Activated naive CD4-positive, alpha-beta T cell treated with anti-CD3 and anti-CD28 coated beads for 36 hours (primary cell): Measurements from ENCODE around the gene DDX51. TPM values are rescaled to one million over a fixed set of nuclear protein-coding genes. Genes with fewer than 3 reads are reported as not detected.

Experiments used
- CTCF ChIA-PET: fragments of 350-600 bp; sonication (Branson Sonifier 250); formaldehyde crosslinking; loops from one replicate; lab custom pipeline; 2021; ENCODE audit warnings: antibody characterized with exemption; lab: Charles Lee
- DNase-seq: peaks from one replicate; pipeline ENCODE4 v3.0.0-alpha.2; 2020
- H3K27ac Mint-ChIP-seq: one replicate; pipeline ENCODE4 v1.8.0; 2021; ENCODE audit warnings: mild to moderate bottlenecking, mixed read lengths
- H3K27me3 Mint-ChIP-seq: one replicate; pipeline ENCODE4 v1.8.0; 2021; ENCODE audit warnings: low read depth, mixed read lengths
- H3K36me3 Mint-ChIP-seq: one replicate; pipeline ENCODE4 v1.8.0; 2021; ENCODE audit warnings: low read depth, mixed read lengths
- H3K4me1 Mint-ChIP-seq: one replicate; pipeline ENCODE4 v1.8.0; 2021; ENCODE audit warnings: low read depth, mixed read lengths
- H3K4me3 Mint-ChIP-seq: one replicate; pipeline ENCODE4 v1.8.0; 2021; ENCODE audit warnings: mild to moderate bottlenecking, moderate library complexity, mixed read lengths
- H3K9me3 Mint-ChIP-seq: one replicate; pipeline ENCODE4 v1.8.0; 2021; ENCODE audit warnings: mixed read lengths
- intact Hi-C: fragments of 100-400 bp; cut with micrococcal nuclease; formaldehyde crosslinking; loops from one replicate; pipeline ENCODE4 v1.15.1; 2023
- total RNA-seq, 2 experiments: library from RNA; stranded (reverse); gene quantifications; one replicate each; pipeline ENCODE4 v1.2.3, GENCODE V29; 2021

DDX51 gene
- total RNA-seq, 2 experiments from 2014 or later, result 18.8 to 20.0 TPM

GRCh38 chr12:132186208-132186856 lies 42.2 kb upstream of the DDX51 start:
- intact Hi-C loops, result no loop called here
- peaks cover 18% of the 10 kb centered on the region for H3K9me3 Mint-ChIP-seq
- no peak for DNase-seq
- peaks cover 31% of the 10 kb centered on the region for H3K4me1 Mint-ChIP-seq
- peak overlapping the region; percentile 76 for H3K4me3 Mint-ChIP-seq
- no peaks in the 10 kb centered on the region for H3K27me3 Mint-ChIP-seq
- H3K36me3 Mint-ChIP-seq, result peaks cover 5% of the 10 kb centered on the region
- H3K27ac Mint-ChIP-seq, result peak overlapping the region; percentile 90
- CTCF ChIA-PET, result interaction anchor here (1.0 to 1.3 kb wide), 2 partner anchors 33 kb away, joined by 4 read pairs; no protein-coding TSS in a partner anchor

- DNase-seq, result peak; percentile 60
- Mint-ChIP-seq H3K4me1 (peaks cover 29% of the 10 kb centered on the region), H3K9me3 (peaks cover 18% of the 10 kb centered on the region), H3K27ac (peak overlapping the region; percentile 90), H3K27me3 (no peaks in the 10 kb centered on the region), H3K36me3 (peaks cover 5% of the 10 kb centered on the region), H3K4me3 (peak overlapping the region; percentile 76)
- intact Hi-C loops, result no loop called here
- CTCF ChIA-PET, result interaction anchor here (1.0 kb wide), 1 partner anchor 32 kb away, joined by 4 read pairs; no protein-coding TSS in a partner anchor
Observed at GRCh38 chr12:132185705-132186104, 41.6 kb upstream of the DDX51 start.

DNA sequence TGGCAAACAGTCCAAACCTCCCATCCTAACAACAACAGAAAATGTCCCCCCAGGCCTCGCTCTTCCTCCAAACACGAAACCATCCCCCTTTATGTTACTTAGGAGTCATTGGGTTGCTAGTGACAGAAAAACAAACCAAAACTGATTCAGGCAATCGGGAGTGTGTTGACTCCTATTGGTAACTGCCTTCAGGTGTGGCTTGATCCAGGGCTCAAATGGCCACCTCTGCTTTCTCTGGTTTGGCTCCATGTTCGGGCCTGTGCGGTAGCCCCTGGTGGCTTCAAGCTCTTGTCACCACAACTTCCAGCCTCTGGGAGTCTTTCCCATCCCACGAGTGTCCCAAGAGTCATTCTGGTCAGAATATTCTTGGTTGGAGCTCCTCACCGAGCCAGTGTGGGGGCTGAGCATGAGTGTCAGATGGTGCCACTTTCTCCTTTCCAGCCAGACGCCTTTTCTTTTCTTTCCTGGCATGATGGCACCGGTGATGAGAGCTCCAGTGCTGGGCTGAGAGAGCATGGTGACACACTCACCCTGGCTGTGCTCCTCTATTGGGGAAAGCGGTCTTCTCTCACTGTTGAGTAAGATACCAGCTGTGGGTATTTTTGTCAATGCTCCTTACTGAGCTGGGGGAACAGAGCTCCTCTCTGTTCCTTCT lies 38.7 kb upstream of the DDX51 start:
- H3K9me3 Mint-ChIP-seq, result peaks cover 18% of the 10 kb centered on the region
- CTCF ChIA-PET, result interaction anchor here (0.5 kb wide), 1 partner anchor 201 kb away, joined by 3 read pairs; no protein-coding TSS in a partner anchor
- no peak overlapping the region for H3K4me3 Mint-ChIP-seq
- DNase-seq, result no peak
- H3K27me3 Mint-ChIP-seq, result no peaks in the 10 kb centered on the region
- H3K27ac Mint-ChIP-seq, result no peak overlapping the region
- H3K36me3 Mint-ChIP-seq, result peaks cover 5% of the 10 kb centered on the region
- H3K4me1 Mint-ChIP-seq, result peaks cover 40% of the 10 kb centered on the region
- intact Hi-C loops, result no loop called here

DNA sequence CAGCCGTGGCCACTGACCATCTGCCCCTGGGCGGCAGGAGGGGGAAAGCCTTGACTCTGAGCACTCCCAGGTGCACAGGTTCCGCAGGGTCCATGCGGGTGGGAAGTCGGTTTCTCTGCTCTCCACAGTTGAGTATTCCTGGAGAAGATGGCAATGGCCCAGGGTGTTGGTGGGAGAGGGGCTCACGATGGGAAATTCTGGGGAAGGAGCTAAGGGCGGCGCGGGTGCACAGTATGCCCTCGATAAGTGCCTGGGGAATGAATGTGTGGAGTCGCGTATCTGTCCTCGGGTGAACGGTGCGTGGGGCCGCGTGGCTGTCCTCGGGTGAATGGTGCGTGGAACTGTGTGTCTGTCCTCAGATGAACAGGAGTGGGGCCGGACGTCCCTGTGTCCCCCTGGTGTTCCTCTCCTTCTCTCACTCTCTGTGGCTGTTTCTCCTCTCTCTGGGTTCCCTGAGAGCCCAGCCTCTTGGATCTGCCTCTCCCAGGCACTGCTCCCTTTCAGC lies 38.1 kb upstream of the DDX51 start:
- Mint-ChIP-seq H3K9me3 (peaks cover 16% of the 10 kb centered on the region), H3K27ac (no peak overlapping the region), H3K36me3 (peaks cover 3% of the 10 kb centered on the region), H3K4me3 (no peak overlapping the region), H3K4me1 (peaks cover 37% of the 10 kb centered on the region), H3K27me3 (no peaks in the 10 kb centered on the region)
- DNase-seq, result no peak
- intact Hi-C loops, result no loop called here
- CTCF ChIA-PET, result no interaction called here

GRCh38 chr12:132181570-132182200 lies 37.6 kb upstream of the DDX51 start:
- Mint-ChIP-seq H3K27ac (no peak overlapping the region), H3K9me3 (peaks cover 16% of the 10 kb centered on the region), H3K4me3 (no peak overlapping the region), H3K27me3 (no peaks in the 10 kb centered on the region), H3K4me1 (peaks cover 34% of the 10 kb centered on the region), H3K36me3 (peaks cover 3% of the 10 kb centered on the region)
- intact Hi-C loops, result no loop called here
- CTCF ChIA-PET, result no interaction called here
- DNase-seq, result no peak

- H3K27me3 Mint-ChIP-seq, result no peaks in the 10 kb centered on the region
- no peak overlapping the region for H3K4me3 Mint-ChIP-seq
- peaks cover 16% of the 10 kb centered on the region for H3K9me3 Mint-ChIP-seq
- H3K27ac Mint-ChIP-seq, result no peak overlapping the region
- no peak for DNase-seq
- intact Hi-C loops, result no loop called here
- H3K4me1 Mint-ChIP-seq, result peaks cover 28% of the 10 kb centered on the region
- H3K36me3 Mint-ChIP-seq, result peaks cover 3% of the 10 kb centered on the region
- CTCF ChIA-PET, result no interaction called here
Observed at GRCh38 chr12:132180648-132181546, 36.8 kb upstream of the DDX51 start.

DNA sequence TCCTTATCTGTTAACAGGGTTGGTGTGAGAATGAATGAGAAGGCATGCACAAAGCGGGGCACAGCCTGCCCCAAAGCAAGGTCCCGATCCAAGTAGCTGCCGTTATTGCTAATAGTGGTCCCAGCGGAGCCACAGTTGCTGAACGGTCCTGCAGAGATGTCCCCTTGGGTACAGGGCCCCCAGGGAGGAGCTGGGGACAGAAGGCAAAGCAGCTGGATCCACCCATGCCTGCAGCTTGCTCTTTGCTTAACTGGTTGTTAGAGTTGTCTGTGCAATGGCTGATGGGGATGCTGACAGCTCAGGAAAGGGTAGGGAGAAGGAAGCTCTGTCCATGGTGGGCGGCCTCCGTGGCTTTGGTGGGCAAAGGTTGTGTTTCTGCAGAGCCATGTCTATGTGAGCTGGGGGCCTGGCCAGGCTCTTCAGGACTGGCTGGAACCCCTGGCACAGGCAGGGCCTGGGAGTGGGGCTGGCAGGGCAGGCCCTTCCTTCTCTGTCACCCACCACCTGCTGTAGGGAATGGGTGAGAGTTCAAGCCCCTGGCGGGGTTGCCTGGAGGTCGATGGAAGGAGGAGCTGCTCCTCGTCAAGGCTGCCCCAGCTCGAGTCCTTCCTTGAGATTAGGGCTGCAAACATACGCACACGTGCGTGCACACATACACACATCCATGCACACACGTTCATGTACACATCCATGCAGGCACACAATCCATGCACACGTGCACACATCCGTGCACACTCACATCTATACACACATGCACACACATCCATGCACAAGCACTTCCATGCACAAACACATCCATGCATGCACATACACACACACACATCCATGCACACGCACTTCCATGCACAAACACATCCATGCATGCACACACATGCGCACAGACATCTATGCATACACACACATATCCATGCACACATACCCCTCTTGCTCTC lies 35.6 kb upstream of the DDX51 start:
- CTCF ChIA-PET, result interaction anchor here (1.0 to 1.9 kb wide), 3 partner anchors 9 to 40 kb away, joined by 4 read pairs; no protein-coding TSS in a partner anchor
- peaks cover 9% of the 10 kb centered on the region for H3K9me3 Mint-ChIP-seq
- peaks cover 23% of the 10 kb centered on the region for H3K4me1 Mint-ChIP-seq
- no peak overlapping the region for H3K27ac Mint-ChIP-seq
- no peaks in the 10 kb centered on the region for H3K36me3 Mint-ChIP-seq
- no peaks in the 10 kb centered on the region for H3K27me3 Mint-ChIP-seq
- DNase-seq, result no peak
- intact Hi-C loops, result no loop called here
- H3K4me3 Mint-ChIP-seq, result no peak overlapping the region

GRCh38 chr12:132178801-132179401 lies 34.8 kb upstream of the DDX51 start:
- peaks cover 6% of the 10 kb centered on the region for H3K9me3 Mint-ChIP-seq
- DNase-seq, result peak; percentile 56
- no peaks in the 10 kb centered on the region for H3K36me3 Mint-ChIP-seq
- peaks cover 28% of the 10 kb centered on the region for H3K4me1 Mint-ChIP-seq
- no peaks in the 10 kb centered on the region for H3K27me3 Mint-ChIP-seq
- CTCF ChIA-PET, result interaction anchor here (0.8 to 1.9 kb wide), 3 partner anchors 9 to 117 kb away, joined by 3 to 4 read pairs (median 4); no protein-coding TSS in a partner anchor
- H3K27ac Mint-ChIP-seq, result no peak overlapping the region
- H3K4me3 Mint-ChIP-seq, result peak overlapping the region; percentile 61
- intact Hi-C loops, result loop anchor here (1.0 kb wide), 1 partner anchor 10 kb away; no protein-coding TSS in a partner anchor

DNA sequence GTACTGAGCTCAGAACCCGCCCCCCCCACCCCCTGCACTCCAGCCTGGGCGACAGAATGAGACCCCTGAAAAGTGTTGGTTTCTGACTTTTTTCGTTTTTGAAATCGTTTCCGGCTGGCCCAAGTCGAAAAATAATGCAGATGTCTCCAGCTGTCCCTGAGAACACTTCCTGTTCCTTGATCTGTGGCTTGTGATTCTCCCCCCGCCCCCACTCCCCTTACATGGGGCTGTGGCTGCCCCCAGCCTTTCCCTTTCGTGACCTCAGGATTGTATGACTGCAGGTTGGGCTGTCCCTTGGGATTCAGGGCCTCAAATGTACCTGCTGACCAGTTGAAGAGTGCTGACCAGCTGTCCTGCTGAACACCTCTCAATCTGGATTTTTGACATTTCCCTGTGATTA lies 34.2 kb upstream of the DDX51 start:
- H3K27me3 Mint-ChIP-seq, result peaks cover under 1% of the 10 kb centered on the region
- no peak overlapping the region for H3K27ac Mint-ChIP-seq
- no peaks in the 10 kb centered on the region for H3K36me3 Mint-ChIP-seq
- peak; percentile 31 for DNase-seq
- intact Hi-C loops, result loop anchor here (1.0 kb wide), 1 partner anchor 11 kb away; no protein-coding TSS in a partner anchor
- peak overlapping the region; percentile 61 for H3K4me3 Mint-ChIP-seq
- H3K9me3 Mint-ChIP-seq, result peaks cover 6% of the 10 kb centered on the region
- H3K4me1 Mint-ChIP-seq, result peaks cover 31% of the 10 kb centered on the region
- CTCF ChIA-PET, result interaction anchor here (0.8 to 1.9 kb wide), 3 partner anchors 10 to 116 kb away, joined by 3 to 4 read pairs (median 4); no protein-coding TSS in a partner anchor

DNA sequence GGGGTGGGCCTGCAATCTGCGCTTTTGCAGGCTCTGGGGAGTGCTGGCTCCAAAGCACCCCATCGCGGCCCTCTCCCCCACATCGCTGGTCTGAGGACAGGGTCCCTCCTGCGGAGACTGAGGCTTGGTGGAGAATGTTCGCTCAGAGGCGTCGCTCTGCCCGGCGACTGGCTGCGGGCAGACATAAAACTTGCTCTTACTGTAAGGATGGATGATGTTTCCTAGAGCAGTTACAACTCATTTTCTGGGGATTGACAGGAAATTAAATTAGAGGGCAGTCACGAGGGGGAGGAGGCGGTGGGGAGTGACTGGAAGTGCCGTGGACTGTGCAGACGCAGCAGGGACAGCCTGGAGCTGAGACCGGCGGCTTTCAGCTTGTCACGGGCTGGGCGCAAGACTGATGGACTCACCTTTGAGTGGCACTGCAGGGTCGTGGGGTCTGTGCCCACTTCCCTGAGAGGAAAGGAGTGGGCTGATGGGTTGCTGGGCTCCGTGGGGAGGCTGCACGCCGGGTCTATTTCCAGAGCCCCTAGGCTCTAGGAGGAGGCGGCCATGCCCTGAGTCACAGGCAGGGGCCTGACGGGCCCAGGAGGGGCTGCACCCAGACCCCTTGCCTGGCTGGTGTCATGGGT lies 32.9 kb upstream of the DDX51 start:
- Mint-ChIP-seq H3K4me1 (peaks cover 40% of the 10 kb centered on the region), H3K9me3 (no peaks in the 10 kb centered on the region), H3K4me3 (no peak overlapping the region), H3K36me3 (no peaks in the 10 kb centered on the region), H3K27ac (no peak overlapping the region), H3K27me3 (peaks cover 6% of the 10 kb centered on the region)
- intact Hi-C loops, result no loop called here
- CTCF ChIA-PET, result interaction anchor here (1.5 kb wide), 1 partner anchor 23 kb away, joined by 5 read pairs; no protein-coding TSS in a partner anchor
- no peak for DNase-seq
